Adrenal gland (tissue), 5 donors: ENCODE measurements around the gene PKP4.

Source experiments
- CTCF ChIP-seq, 6 experiments: fragments of 450-650 bp in 4 of 6; fragments of 200-600 bp in 2 of 6; sonication (generic) in 1 of 6; IDR thresholded peaks; 1 replicate in 5 of 6; 2 replicates in 1 of 6; pipeline versions ENCODE4 v1.5.1 to v1.8.0; 2016 to 2021; ENCODE audit warnings: antibody characterized with exemption in 6 of 6, mild to moderate bottlenecking in 2 of 6, moderate library complexity in 1 of 6
- POLR2A ChIP-seq, 2 donors: fragments of 450-650 bp; IDR thresholded peaks; one replicate each; pipeline ENCODE4 v1.6.1; 2017; ENCODE audit warnings: antibody characterized with exemption in 2 of 2, mild to moderate bottlenecking in 2 of 2, moderate library complexity in 1 of 2
- donor health status: DM: no; HTN: no; CAD: no.

DNA sequence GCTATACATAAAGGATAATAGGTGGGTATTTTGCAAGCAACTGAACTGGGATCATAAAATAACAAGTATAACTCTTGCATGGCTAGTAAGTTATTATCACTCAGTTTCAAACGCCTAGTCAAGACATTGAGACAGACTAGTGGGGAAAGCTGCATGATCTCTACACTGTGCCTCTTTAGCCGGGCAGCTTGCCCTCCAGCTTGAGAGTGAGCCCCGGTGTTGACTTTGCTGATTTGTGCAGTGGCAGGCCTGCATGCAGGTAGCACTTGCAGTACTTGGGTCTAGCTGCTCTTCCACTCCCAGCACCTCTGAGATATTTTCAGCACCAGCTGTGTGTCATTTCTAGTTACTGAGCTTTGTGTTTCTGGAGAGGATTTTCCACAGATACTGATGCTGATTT, 219.5 kb downstream of the PKP4 start:
- no peak for TF ChIP-seq CTCF (IDR thresholded peaks at IDR 0.05)
- no peak for TF ChIP-seq POLR2A (IDR thresholded peaks at IDR 0.05)
